ENCODE data around the gene C12orf43.
A peak's percentile ranks its signal among the peaks of the same experiment; 100 is the strongest.

Gene C12orf43

DNA sequence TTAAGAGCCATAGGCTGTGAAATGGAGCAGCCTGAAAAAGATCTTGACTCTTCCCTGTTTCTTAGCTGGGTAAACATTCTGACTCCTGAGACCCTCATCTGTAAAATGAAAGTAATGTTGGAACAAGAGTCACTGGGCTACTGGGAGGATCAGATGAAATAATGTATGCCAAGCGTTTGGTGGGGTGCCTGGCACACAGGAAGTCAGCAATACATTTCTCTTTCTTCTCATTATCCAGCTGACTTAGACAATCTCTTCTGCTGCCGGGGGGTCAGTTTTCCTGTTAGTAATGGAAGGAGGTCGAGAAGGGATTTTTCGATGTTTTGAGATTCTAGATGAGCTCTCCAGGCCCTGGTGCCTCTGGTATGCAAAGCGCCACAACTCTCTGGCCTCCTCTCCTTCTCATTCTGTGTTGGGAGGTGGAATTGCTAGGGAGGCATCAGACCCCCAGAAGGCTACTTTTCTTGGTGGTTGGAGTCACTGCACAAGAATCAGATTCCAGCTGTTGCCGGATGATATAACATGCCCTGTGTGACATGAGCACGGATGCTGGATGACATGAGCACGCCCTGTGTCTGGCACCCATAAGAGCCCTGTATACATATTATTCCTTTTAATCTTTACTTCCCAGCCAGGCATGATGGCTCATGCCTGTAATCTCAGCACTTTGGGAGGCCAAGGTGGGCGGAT lies 18.5 kb upstream of the C12orf43 start:
- H3K4me3 ChIP-seq (ENCODE audit: low read length): no peak overlapping the region
- no peak for DNase-seq (ENCODE audit: low read depth, low spot score)

- DNase-seq (ENCODE audit: low read depth, low spot score): no peak
- H3K4me3 ChIP-seq (ENCODE audit: low read length): no peak overlapping the region
Measured at GRCh38 chr12:121033625-121034349, 17.5 kb upstream of the C12orf43 start.

GRCh38 chr12:121030576-121031212 lies 14.4 kb upstream of the C12orf43 start:
- no peak for DNase-seq (ENCODE audit: low read depth, low spot score)
- H3K4me3 ChIP-seq (ENCODE audit: low read length): no peak overlapping the region

DNA sequence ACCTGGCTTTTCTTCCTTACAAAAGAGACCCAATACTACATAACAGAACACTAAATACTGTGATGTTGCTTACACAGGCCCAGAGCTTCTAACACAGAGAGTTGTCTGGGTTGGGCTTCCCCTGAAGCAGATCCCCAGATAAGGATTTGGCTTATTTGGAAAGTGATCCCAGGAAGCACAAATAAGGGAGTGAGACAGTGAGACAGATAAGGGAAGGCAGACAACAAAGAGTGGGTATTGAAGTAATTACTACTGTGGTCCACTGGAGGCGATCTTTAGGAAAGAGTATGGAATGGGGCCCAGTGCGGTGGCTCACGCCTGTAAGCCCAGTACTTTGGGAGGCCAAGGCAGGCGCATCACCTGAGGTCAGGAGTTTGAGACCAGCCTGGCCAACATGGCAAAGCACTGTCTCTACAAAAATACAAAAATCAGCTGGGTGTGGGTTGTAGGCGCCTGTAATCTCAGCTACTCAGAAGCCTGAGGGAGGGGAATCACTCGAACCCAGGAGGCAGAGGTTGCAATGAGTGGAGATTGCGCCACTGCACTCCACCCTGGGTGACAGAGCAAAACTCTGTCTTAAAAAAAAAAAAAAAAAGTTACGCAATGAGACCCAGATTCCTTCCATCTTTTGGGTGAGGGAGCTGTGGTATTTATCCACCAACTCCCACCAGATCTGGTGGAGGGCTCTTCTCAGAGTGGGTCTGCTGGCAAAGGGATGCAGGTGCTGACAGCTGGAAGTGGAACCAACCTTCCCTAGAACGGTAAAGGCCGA lies 10.2 kb upstream of the C12orf43 start:
- DNase-seq (ENCODE audit: low read depth, low spot score): no peak
- H3K4me3 ChIP-seq (ENCODE audit: low read length): no peak overlapping the region

- DNase-seq (ENCODE audit: low read depth, low spot score): no peak
Measured at GRCh38 chr12:121025442-121026226, 9.3 kb upstream of the C12orf43 start.

DNA sequence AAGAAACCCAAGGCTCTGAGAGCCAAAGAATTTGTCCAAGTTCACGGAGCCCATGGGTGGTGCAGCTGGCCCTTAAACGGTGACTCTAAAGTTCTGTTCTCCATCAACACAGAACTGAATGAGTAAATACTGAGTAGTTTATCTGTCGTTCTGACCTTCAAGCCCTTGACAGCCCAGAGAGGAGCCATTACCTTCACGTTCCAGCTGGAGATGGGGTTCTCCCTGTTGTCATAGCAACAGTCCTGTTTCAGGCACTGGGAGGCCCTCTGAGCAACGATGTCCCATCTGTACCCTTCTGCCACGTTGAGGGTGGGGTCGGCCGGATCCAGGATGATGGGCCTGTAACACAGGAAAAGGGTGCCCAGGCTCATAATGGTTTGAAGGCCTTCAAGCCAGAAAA lies 7.5 kb upstream of the C12orf43 start:
- no peak for DNase-seq (ENCODE audit: low read depth, low spot score)
- H3K4me3 ChIP-seq (ENCODE audit: low read length): no peak overlapping the region

More at GRCh38 chr12:121025442-121026226, 9.3 kb upstream of the C12orf43 start:
- no peak overlapping the region for H3K4me3 ChIP-seq (ENCODE audit: low read length)

- DNase-seq (ENCODE audit: low read depth, low spot score): no peak
- no peak overlapping the region for H3K4me3 ChIP-seq (ENCODE audit: low read length)
Measured at GRCh38 chr12:121022713-121023112, 6.4 kb upstream of the C12orf43 start.

- H3K4me3 ChIP-seq (ENCODE audit: low read length): no peak overlapping the region
Measured at GRCh38 chr12:121021754-121022153, 5.5 kb upstream of the C12orf43 start.

DNA sequence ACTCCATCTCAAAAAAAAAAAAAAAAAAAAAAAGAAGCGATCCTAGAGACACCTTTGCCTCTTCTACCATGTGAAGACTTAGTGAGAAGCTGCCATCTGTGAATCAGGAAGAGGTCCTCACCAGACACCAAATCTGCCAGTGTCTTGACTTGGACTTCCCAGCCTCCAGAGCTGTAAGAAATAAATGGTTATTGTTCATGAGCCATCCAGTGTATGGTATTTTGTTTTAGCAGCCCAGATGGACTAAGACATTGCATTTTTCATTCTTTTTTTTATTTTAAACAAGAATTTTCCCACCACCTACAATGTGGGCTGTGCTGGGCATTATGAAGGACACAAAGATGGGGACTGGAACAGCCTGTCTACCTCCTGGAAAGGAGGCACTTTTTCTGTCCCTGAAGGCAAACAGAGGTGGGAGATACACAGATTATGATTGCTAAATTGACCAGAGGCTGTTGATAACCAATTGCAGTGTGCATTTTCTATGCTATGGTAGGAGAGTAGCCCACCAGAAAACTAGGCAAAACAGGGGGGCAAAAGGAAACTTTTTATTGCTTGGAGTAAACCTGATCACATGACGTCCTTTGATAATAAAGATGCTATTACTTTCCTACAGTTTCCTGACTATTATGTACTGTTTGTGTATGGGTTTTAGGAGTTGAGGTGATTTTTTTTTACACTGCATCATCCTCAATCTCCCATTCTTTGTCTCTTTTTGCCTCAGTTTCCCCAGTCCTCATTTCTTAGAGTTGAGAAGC lies 2.8 kb upstream of the C12orf43 start:
- H3K4me3 ChIP-seq (ENCODE audit: low read length): no peak overlapping the region
- DNase-seq (ENCODE audit: low read depth, low spot score): no peak

More at GRCh38 chr12:121021754-121022153, 5.5 kb upstream of the C12orf43 start:
- no peak for DNase-seq (ENCODE audit: low read depth, low spot score)

- DNase-seq (ENCODE audit: low read depth, low spot score): no peak
- H3K4me3 ChIP-seq (ENCODE audit: low read length): no peak overlapping the region
Measured at GRCh38 chr12:121017966-121018491, 1.7 kb upstream of the C12orf43 start.

DNA sequence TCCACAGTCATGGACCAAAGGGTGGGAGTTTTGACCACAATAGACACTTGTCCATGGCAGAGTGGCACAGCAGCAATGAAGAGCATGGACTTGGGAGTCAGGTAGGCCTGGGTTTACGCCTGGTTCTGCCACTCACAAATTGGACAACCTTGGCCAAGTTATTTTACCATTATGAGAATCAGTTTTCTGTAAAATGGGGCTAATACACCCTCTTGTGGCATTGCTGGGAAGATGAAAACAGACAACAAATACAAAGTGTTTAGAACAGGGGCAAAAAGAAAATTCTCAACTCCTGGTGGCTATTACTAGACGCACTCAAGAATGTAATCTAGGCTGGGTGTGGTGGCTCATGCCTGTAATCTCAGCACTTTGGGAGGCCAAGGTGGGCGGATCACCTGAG lies 2.6 kb downstream of the C12orf43 start:
- no peak for DNase-seq (ENCODE audit: low read depth, low spot score)
- no peak overlapping the region for H3K4me3 ChIP-seq (ENCODE audit: low read length)

DNA sequence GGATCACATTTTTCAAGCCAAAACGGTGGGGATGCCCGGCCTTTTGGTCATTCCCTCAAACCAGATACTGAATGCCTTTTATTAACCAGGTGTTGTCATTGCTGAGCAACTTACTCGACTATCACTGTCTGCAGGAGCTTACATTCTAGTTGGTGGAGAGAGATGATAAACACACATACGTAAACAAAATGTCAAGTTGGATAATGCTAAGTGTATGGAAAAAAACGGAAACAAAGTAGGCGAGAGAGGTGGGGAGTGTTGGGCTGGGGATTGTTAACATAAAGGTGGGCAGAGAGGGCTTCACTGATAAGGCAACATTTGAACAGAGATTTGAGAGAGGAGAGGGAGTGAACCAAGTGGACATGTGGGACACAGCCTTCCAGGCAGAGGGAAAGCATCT lies 4.5 kb downstream of the C12orf43 start:
- DNase-seq (ENCODE audit: low read depth, low spot score): no peak
- H3K4me3 ChIP-seq (ENCODE audit: low read length): no peak overlapping the region

DNA sequence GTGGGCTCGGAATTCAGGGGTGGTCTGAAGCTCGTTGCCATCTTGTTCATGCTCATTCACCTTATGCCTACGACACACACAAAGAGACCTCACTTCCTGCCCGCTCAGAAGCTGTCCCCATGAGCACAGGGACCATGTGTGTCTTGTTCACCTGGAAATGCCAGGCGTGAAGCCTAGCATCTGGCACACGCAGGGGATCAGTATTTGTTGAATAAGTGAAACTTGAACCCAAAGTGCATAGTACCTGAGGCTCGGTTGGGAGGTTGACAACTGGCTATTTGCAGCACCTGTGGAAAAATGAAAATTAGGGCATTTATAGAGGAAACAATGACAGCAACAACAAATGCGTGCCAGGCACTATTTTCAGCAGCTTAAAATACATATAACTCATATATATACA lies 5.4 kb downstream of the C12orf43 start:
- no peak overlapping the region for H3K4me3 ChIP-seq (ENCODE audit: low read length)

DNA sequence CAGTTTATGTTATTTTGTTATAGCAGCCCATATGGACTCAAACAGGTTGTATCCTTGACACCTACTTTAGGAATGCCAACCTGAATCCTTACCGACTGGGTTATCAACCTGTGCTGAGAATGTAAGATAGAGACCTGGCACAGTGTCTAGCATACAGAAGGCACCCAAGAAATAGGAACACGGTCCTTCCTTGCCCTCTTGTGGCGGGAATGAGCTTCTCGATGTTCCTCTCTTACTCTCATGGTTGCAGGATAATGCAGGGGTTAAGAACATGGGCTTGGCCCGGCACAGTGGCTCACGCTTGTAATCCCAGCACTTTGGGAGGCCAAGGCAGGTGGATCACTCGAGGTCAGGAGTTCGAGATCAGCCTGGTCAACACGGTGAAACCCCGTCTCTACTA lies 6.5 kb downstream of the C12orf43 start:
- DNase-seq (ENCODE audit: low read depth, low spot score): peak; percentile 45

More for the DNA sequence above, 5.4 kb downstream of the C12orf43 start:
- DNase-seq (ENCODE audit: low read depth, low spot score): no peak

GRCh38 chr12:121008347-121009098 lies 7.8 kb downstream of the C12orf43 start:
- no peak overlapping the region for H3K4me3 ChIP-seq (ENCODE audit: low read length)
- no peak for DNase-seq (ENCODE audit: low read depth, low spot score)

More for the DNA sequence above, 6.5 kb downstream of the C12orf43 start:
- H3K4me3 ChIP-seq (ENCODE audit: low read length): no peak overlapping the region

DNA sequence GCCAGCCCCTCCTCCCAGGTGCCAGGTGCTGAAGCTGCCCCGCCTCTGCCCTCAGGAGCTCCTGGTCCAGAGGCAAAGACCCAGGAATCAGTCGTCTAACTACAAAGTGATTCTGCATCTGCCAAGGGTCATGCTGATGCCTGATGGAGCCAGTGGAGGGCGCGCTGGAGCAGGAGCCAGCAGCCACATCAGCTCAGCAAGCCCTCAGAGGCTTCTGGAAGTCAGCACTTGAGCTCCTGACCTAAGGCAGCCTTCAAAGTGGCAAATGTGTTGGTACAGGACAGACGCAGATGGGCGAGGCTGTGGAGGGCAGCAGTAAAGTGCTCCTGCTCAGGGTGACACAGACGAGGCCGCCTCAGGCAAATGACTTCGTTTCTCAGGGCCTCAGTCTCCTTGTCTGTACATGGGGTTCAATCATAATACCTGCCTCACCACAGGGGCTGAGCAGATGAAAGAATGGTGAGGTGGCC lies 10.9 kb downstream of the C12orf43 start:
- no peak overlapping the region for H3K4me3 ChIP-seq (ENCODE audit: low read length)
- no peak for DNase-seq (ENCODE audit: low read depth, low spot score)

DNA sequence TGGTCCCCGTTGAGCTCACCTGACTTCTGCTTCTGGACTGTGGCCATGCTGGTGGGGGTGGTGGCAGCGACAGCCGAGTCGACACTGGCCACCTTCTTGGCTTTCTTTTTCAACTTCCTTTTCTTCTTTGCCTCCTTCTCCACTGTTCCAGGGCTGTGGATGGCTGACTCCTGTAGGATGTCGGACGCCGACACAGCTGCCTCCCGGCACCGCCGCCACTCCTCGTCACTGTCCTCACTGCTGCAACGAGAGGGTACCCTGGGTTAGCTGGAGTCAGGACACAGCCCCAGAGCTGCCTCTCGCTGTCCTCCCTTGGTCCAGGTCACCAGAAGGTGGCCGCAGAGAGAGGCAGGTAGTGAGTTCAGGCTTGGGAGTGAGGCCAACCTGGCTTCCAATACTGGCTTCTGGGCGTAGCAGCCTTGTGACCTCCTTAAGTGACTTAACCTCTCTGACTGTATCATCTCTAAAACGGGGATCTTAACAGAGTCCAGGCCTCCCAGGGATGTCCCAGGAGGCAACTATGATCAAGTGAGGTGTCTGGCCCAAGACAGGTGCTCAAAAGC lies 12.0 kb downstream of the C12orf43 start:
- DNase-seq (ENCODE audit: low read depth, low spot score): no peak
- no peak overlapping the region for H3K4me3 ChIP-seq (ENCODE audit: low read length)
